Smooth muscle cell (in vitro differentiated cells): Measurements from ENCODE around the gene TTPAL. TPM values are rescaled to one million over a fixed set of nuclear protein-coding genes. Genes with fewer than 3 reads are reported as not detected.

Source experiments
- DNase-seq: peaks from one replicate; lab custom pipeline; 2025; ENCODE audit not compliant: unreplicated experiment; lab: John Stamatoyannopoulos, UW
- H2AFZ ChIP-seq: fragments of 200-600 bp; sonication (generic); 2 replicates; pipeline ENCODE4 v1.6.0; 2016; ENCODE audit warnings: antibody characterized with exemption, low read depth, mild to moderate bottlenecking
- H3F3A ChIP-seq: fragments of 200-600 bp; sonication (generic); 2 replicates; pipeline ENCODE4 v1.6.0; 2017; ENCODE audit warnings: antibody characterized with exemption, low read depth
- H3K27ac ChIP-seq: fragments of 200-600 bp; sonication (generic); 2 replicates; pipeline ENCODE4 v1.5.1; 2016; ENCODE audit warnings: low read depth, mild to moderate bottlenecking
- H3K27me3 ChIP-seq: fragments of 200-600 bp; sonication (generic); 2 replicates; pipeline ENCODE4 v1.6.1; 2016; ENCODE audit warnings: low read depth, mild to moderate bottlenecking
- H3K36me3 ChIP-seq: fragments of 200-600 bp; sonication (generic); 2 replicates; pipeline ENCODE4 v1.5.1; 2016; ENCODE audit warnings: low read depth
- H3K4me1 ChIP-seq: fragments of 200-600 bp; sonication (generic); 2 replicates; pipeline ENCODE4 v1.5.1; 2016; ENCODE audit warnings: low read depth
- H3K4me2 ChIP-seq: fragments of 200-600 bp; sonication (generic); 2 replicates; pipeline ENCODE4 v1.6.0; 2016; ENCODE audit warnings: mild to moderate bottlenecking
- H3K4me3 ChIP-seq: fragments of 200-600 bp; sonication (generic); 2 replicates; pipeline ENCODE4 v1.5.1; 2016; ENCODE audit warnings: mild to moderate bottlenecking
- H3K79me2 ChIP-seq: fragments of 200-600 bp; sonication (generic); 2 replicates; pipeline ENCODE4 v1.6.0; 2016; ENCODE audit warnings: low read depth, mild to moderate bottlenecking
- H3K9ac ChIP-seq: fragments of 200-600 bp; sonication (generic); 2 replicates; pipeline ENCODE4 v1.6.0; 2016; ENCODE audit warnings: low read depth
- H3K9me3 ChIP-seq: fragments of 200-600 bp; sonication (generic); replicated peaks from 2 replicates; pipeline ENCODE4 v1.5.1; 2016; ENCODE audit warnings: low read depth
- H4K20me1 ChIP-seq: fragments of 200-600 bp; sonication (generic); 2 replicates; pipeline ENCODE4 v1.6.0; 2016; ENCODE audit warnings: low read depth
- WGBS: methylation state at CpG from one replicate; pipeline ENCODE4 v1.1.7; 2016; ENCODE audit warnings: low lambda C conversion rate; 5-methylcytosine and 5-hydroxymethylcytosine counted together
- polyA plus RNA-seq: library from polyadenylated mRNA; unstranded; fragments of >200 nt; fragmentation: Nextera tagmentation; extraction: Ambion mirVana; gene quantifications from 2 replicates; pipeline ENCODE4 v1.2.1, GENCODE V29; 2016
- total RNA-seq: library from RNA; depleted of rRNA; stranded (reverse); fragments of >200 nt; gene quantifications from 2 replicates; pipeline ENCODE4 v1.2.3, GENCODE V29; 2014
- TF ChIP-seq, protein P1 (sequence below): fragments of 200-600 bp; sonication (generic); IDR thresholded peaks from 2 replicates; pipeline ENCODE4 v1.5.1; 2017; ENCODE audit warnings: borderline replicate concordance, mild to moderate bottlenecking, antibody characterized with exemption; ENCODE audit not compliant: insufficient read depth, poor library complexity, severe bottlenecking

The TTPAL gene
- total and polyA plus RNA-seq, 2 experiments from 2014 or later = 5.6 to 5.8 TPM

DNA sequence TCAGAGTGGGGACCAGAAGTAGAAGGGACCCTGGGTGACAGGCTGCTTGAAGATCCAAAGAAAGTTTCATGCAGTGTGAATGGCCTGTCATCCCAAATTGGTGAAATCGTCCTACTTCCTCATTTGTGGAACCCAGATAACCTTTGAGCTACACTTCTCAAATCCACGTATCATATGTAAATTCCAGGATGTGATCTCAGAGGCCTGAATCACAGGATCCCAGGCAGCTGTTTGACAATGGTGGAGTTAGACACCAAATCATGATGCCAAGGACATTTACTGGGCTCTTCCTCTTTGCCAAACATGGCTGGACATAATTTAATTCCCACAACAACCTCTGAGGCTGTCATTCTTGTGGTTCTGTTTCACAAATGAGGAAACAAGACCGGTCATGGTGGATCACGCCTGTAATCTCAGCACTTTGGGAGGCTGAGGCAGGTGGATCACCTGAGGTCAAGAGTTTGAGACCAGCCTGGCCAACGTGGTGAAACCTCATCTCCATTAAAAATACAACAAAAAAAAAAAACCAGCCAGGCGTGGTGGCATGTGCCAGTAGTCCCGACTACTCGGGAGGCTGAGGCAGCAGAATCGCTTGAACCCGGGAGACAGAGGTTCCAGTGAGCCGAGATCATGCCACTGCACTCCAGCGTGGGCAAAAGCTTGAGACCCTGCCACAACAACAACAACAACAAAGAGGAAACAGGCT is 39.9 kb upstream of the TTPAL start:
- no peaks in the 10 kb centered on the region for H4K20me1 ChIP-seq
- TF ChIP-seq, protein P1, sequence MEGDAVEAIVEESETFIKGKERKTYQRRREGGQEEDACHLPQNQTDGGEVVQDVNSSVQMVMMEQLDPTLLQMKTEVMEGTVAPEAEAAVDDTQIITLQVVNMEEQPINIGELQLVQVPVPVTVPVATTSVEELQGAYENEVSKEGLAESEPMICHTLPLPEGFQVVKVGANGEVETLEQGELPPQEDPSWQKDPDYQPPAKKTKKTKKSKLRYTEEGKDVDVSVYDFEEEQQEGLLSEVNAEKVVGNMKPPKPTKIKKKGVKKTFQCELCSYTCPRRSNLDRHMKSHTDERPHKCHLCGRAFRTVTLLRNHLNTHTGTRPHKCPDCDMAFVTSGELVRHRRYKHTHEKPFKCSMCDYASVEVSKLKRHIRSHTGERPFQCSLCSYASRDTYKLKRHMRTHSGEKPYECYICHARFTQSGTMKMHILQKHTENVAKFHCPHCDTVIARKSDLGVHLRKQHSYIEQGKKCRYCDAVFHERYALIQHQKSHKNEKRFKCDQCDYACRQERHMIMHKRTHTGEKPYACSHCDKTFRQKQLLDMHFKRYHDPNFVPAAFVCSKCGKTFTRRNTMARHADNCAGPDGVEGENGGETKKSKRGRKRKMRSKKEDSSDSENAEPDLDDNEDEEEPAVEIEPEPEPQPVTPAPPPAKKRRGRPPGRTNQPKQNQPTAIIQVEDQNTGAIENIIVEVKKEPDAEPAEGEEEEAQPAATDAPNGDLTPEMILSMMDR = no peak
- H3K36me3 ChIP-seq = no peaks in the 10 kb centered on the region
- H3K9me3 ChIP-seq = no peaks in the 10 kb centered on the region
- DNase-seq = no peak
- H3F3A ChIP-seq = no peaks in the 10 kb centered on the region
- H2AFZ ChIP-seq = no peak overlapping the region
- H3K4me2 ChIP-seq = no peak overlapping the region
- H3K79me2 ChIP-seq = no peaks in the 10 kb centered on the region
- H3K4me3 ChIP-seq = no peak overlapping the region
- H3K9ac ChIP-seq = no peak overlapping the region
- no peaks in the 10 kb centered on the region for H3K4me1 ChIP-seq
- H3K27ac ChIP-seq = no peak overlapping the region
- 86% methylated on average over 12 of the region's 12 CpGs for WGBS
- peaks cover 2% of the 10 kb centered on the region for H3K27me3 ChIP-seq

DNA sequence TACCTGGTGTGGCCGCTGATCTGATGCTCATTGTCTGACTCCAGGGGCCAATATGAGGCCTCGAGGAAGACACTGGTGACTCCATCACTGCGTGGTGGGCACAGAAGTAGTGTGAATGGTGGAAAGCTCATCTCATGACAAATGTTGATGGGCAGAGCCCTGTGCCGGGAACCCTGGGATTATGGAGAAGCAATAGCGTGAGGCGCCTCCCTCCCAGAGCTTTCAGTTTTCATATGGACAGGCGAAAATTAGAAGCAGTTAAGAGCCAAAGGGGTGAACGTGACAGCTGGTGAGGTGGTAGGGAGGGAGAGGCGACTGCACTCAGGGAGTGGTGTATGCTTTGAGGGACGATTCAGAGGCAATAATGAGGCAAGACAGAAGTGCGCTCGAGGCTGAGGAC is 39.3 kb upstream of the TTPAL start:
- no peaks in the 10 kb centered on the region for H4K20me1 ChIP-seq
- H3K4me2 ChIP-seq = no peak overlapping the region
- H3K4me3 ChIP-seq = no peak overlapping the region
- TF ChIP-seq, protein P1 = no peak
- no peak overlapping the region for H3K27ac ChIP-seq
- H3F3A ChIP-seq = no peaks in the 10 kb centered on the region
- H3K36me3 ChIP-seq = no peaks in the 10 kb centered on the region
- H3K27me3 ChIP-seq = peaks cover 2% of the 10 kb centered on the region
- no peaks in the 10 kb centered on the region for H3K9me3 ChIP-seq
- H3K4me1 ChIP-seq = no peaks in the 10 kb centered on the region
- H2AFZ ChIP-seq = no peak overlapping the region
- WGBS = 83% methylated on average over 12 of the region's 12 CpGs
- no peaks in the 10 kb centered on the region for H3K79me2 ChIP-seq
- H3K9ac ChIP-seq = no peak overlapping the region
- no peak for DNase-seq

DNA sequence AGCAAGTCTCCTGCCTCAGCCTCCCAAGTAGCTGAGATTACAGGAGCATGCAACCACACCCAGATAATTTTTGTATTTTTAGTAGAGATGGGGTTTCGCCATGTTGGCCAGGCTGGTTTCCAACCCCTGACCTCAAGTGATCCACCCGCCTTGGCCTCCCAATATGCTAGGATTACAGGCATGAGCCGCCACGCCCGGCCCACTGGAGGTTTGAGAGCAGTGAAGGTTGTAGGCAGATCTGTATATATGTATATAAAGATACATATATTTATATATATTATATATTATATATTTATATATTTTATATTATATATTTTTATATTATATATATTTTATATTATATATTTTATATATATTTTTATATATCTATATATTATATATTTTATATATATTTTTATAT is 38.2 kb upstream of the TTPAL start:
- Histone ChIP-seq H3K9me3 (no peaks in the 10 kb centered on the region), H3K79me2 (no peaks in the 10 kb centered on the region), H3K9ac (no peak overlapping the region), H3K4me3 (no peak overlapping the region), H3K27ac (no peak overlapping the region), H3K27me3 (peaks cover under 1% of the 10 kb centered on the region), H3K4me2 (no peak overlapping the region), H4K20me1 (no peaks in the 10 kb centered on the region), H2AFZ (no peak overlapping the region), H3K36me3 (no peaks in the 10 kb centered on the region), H3K4me1 (no peaks in the 10 kb centered on the region), H3F3A (no peaks in the 10 kb centered on the region)
- WGBS = 97% methylated on average over 5 of the region's 5 CpGs
- no peak for DNase-seq
- TF ChIP-seq, protein P1 = no peak

DNA sequence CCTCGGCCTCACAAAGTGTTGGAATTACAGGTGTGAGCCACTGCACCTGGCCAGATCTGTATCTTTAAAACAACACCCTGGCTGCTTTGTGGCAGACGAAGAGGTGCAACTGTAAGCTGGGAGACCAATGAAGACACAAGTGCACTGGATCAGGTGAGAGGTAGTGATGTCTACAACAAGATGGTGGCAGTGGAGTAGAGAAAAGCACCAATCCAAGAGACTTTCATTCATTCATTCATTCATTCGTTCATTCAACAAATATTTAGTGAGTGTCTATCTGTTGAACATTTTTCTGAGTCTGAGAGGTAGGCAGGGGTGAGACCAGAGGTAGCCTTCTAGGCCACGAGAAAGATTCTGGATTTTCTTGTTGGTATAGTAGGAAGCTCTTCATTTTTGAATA is 36.9 kb upstream of the TTPAL start:
- WGBS = 74% methylated on average over 4 of the region's 4 CpGs
- H3K27ac ChIP-seq = no peak overlapping the region
- H3K27me3 ChIP-seq = no peaks in the 10 kb centered on the region
- TF ChIP-seq, protein P1 = no peak
- no peak for DNase-seq
- no peak overlapping the region for H3K9ac ChIP-seq
- no peaks in the 10 kb centered on the region for H3K9me3 ChIP-seq
- H3K36me3 ChIP-seq = no peaks in the 10 kb centered on the region
- H4K20me1 ChIP-seq = no peaks in the 10 kb centered on the region
- no peaks in the 10 kb centered on the region for H3F3A ChIP-seq
- no peak overlapping the region for H3K4me2 ChIP-seq
- no peaks in the 10 kb centered on the region for H3K4me1 ChIP-seq
- no peak overlapping the region for H2AFZ ChIP-seq
- no peaks in the 10 kb centered on the region for H3K79me2 ChIP-seq
- H3K4me3 ChIP-seq = no peak overlapping the region
